CD4-positive, alpha-beta T cell treated with Interleukin-10 for 1 hour (primary cell): ENCODE results near the gene MSX1.

Source experiments
- DNase-seq: peaks from one replicate; pipeline ENCODE4 v3.0.0-alpha.2; 2020

Gene MSX1

GRCh38 chr4:4871242-4871572, 11.7 kb downstream of the MSX1 start:
- DNase-seq: no peak

GRCh38 chr4:4871573-4872313, 12.3 kb downstream of the MSX1 start:
- DNase-seq: no peak

GRCh38 chr4:4872314-4872903, 12.9 kb downstream of the MSX1 start:
- DNase-seq: no peak

- DNase-seq: no peak
These were observed 13.7 kb downstream of the MSX1 start for GRCh38 chr4:4873203-4873602.

GRCh38 chr4:4874254-4874653, 14.8 kb downstream of the MSX1 start:
- DNase-seq: no peak

GRCh38 chr4:4875147-4875546, 15.7 kb downstream of the MSX1 start:
- no peak for DNase-seq

- no peak for DNase-seq
These were observed 16.1 kb downstream of the MSX1 start for GRCh38 chr4:4875611-4876010.

- no peak for DNase-seq
These were observed 17.6 kb downstream of the MSX1 start for GRCh38 chr4:4876945-4877661.

GRCh38 chr4:4880492-4880891, 21.0 kb downstream of the MSX1 start:
- no peak for DNase-seq

GRCh38 chr4:4881432-4881831, 22.0 kb downstream of the MSX1 start:
- DNase-seq: no peak

- DNase-seq: no peak
These were observed 25.1 kb downstream of the MSX1 start for GRCh38 chr4:4884611-4885010.

GRCh38 chr4:4887426-4887825, 28.0 kb downstream of the MSX1 start:
- DNase-seq: no peak

- no peak for DNase-seq
These were observed 29.2 kb downstream of the MSX1 start for GRCh38 chr4:4888695-4889094.

- DNase-seq: no peak
These were observed 30.3 kb downstream of the MSX1 start for GRCh38 chr4:4889781-4890180.

GRCh38 chr4:4890574-4891255, 31.2 kb downstream of the MSX1 start:
- no peak for DNase-seq

- DNase-seq: no peak
These were observed 34.3 kb downstream of the MSX1 start for GRCh38 chr4:4893721-4894120.

- DNase-seq: no peak
These were observed 39.9 kb downstream of the MSX1 start for GRCh38 chr4:4899202-4899925.

GRCh38 chr4:4901877-4902276, 42.4 kb downstream of the MSX1 start:
- no peak for DNase-seq

- no peak for DNase-seq
These were observed 52.7 kb downstream of the MSX1 start for GRCh38 chr4:4912155-4912554.

- no peak for DNase-seq
These were observed 53.7 kb downstream of the MSX1 start for GRCh38 chr4:4913147-4913561.
